EL (cell line): ENCODE data around the gene CCDC198.

Experiments used
- DNase-seq: peaks from one replicate; pipeline ENCODE4 v3.0.0-alpha.2; 2016

CCDC198 gene

DNA sequence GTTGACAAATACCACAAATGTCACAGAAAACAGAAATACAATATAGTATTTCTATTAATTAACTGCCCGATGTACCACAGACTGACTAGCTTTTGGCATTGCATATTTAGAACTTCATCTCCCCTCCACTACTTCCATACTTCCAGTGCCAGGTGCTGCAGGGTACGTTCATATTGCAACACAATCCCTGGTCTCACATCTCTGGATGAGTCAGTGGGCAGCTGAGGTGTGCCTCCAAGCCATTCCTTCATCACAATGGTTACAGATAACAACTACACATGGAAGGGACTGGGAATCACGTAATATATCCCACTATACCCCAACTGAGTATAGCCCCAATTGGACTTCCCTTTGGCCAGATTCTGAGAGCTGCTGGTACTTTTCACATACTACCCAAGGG is 31.1 kb downstream of the CCDC198 start:
- DNase-seq: no peak

DNA sequence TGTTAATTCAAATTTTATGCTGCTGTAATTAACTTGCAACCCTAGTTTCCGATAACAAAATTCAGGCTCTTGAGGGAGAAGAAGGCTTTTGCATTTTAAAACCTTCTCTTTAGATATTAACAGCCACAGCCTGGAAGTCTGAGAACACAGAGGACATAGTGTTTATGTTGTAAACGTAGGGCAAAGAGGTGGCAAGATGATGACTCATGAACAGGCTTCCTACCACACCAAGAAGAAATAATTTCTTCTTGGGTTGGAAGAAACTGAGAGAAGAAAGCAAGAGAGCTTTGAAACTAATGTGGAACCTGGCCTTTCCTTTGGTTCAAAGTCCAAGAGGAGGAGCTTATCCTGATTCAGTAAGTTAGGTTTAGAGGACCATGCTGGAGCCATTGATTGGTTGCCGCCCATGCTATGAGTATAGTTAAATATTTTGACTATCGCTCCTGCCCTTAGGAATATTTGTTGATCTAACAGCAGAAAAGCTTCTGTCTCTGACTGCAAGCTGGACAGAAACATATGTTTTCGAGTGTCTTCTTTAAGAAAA is 31.8 kb downstream of the CCDC198 start:
- no peak for DNase-seq

DNA sequence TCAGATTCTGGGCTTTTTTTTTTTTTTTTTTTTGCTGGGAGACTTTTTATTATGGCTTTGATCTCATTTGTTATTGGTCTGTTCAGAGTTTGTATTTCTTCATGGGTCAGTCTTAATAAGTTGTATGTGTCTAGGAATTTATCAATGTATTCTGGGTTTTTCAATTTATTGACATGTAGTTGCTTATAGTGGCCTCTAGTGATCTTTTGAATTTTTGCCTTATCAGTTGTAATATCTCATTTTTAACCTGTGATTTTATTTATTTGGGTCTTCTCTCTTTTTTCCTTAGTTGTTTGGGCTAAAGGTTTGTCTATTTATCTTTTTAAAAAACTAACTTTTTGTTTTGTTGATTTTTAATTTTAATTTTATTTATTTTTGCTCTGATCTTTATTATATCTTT is 57.7 kb downstream of the CCDC198 start:
- DNase-seq: no peak

DNA sequence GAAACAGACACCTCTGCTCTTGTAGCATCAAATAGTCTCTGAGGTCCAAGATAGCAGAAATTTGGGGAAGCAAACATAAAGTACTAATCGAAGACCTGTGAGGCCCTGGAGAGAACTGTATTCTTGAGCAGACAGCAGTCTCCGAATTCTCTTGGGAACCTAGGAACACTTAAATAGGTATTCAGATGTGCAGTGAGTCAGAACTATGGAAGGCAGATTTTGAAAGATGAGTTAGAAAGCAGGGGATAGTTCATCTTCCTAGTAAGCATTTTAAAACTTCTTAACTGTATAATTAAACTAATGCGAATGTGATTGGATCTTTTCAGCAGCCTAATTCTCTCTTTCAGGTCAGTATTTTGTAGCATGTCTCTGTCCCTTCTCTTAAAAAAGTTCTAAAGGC is 72.7 kb downstream of the CCDC198 start:
- no peak for DNase-seq

DNA sequence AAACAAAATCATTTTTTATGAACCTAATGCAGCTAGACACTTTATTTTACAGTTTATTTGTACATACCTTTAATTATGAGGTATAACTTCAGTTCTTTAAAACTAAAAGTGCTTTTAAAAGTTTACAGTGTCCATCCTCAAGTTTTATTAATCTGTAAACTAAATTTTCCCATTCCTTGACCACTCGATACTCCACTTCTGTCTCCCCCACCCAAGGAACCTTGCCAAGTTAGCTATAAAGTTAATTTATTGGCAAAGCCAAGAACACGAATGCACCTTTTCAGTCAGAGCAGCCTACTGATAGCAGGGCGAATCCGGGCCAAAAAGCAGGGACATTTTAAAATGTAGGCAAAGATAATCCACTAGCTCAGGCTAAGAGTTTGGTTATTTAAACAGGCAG is 73.6 kb downstream of the CCDC198 start:
- DNase-seq: no peak
